OCI-LY7 (cell line): Measurements from ENCODE around the gene MARK3. TPM values are rescaled to one million over a fixed set of nuclear protein-coding genes. Genes with fewer than 3 reads are reported as not detected.

Experiments
- BruUV-seq: library from RNA; stranded (reverse); fragments of 400-500 nt; replicated peaks from 2 replicates; lab custom pipeline; 2021; lab: Mats Ljungman, UMichigan
- CTCF ChIA-PET: fragments of 300-600 bp; sonication (Branson Sonifier 250); formaldehyde crosslinking; loops from one replicate; lab custom pipeline; 2022; ENCODE audit warnings: antibody characterized with exemption; ENCODE audit not compliant: unreplicated experiment; lab: Charles Lee
- POLR2A ChIA-PET: fragments of 300-600 bp; sonication (Branson Sonifier 250); formaldehyde crosslinking; loops from one replicate; lab custom pipeline; 2022; ENCODE audit warnings: antibody characterized with exemption; lab: Charles Lee
- DNase-seq: peaks from one replicate; pipeline ENCODE4 v3.0.0-alpha.2; 2015; ENCODE audit warnings: low spot score
- H2AFZ ChIP-seq: fragments of 200-600 bp; sonication (generic), shearing (Covaris generic); 2 replicates; pipeline ENCODE4 v1.6.1; 2014; ENCODE audit warnings: mild to moderate bottlenecking, antibody characterized with exemption, low read length, moderate library complexity
- H3K27ac ChIP-seq: fragments of 200-600 bp; sonication (generic); 2 replicates; pipeline ENCODE4 v1.5.1; 2014; ENCODE audit warnings: mixed run types, low read depth, mild to moderate bottlenecking, moderate library complexity, low read length, inconsistent platforms; ENCODE audit not compliant: poor library complexity, severe bottlenecking
- H3K36me3 ChIP-seq: fragments of 200-600 bp; sonication (generic); 2 replicates; pipeline ENCODE4 v1.6.1; 2014; ENCODE audit warnings: mild to moderate bottlenecking, antibody characterized with exemption, low read length, moderate library complexity, mixed read lengths; ENCODE audit not compliant: insufficient read depth
- H3K4me1 ChIP-seq: fragments of 200-600 bp; sonication (generic); 2 replicates; pipeline ENCODE4 v1.5.1; 2014; ENCODE audit warnings: mild to moderate bottlenecking, low read length; ENCODE audit not compliant: insufficient read depth, poor library complexity, severe bottlenecking
- H3K4me2 ChIP-seq: fragments of 200-600 bp; sonication (generic); 2 replicates; pipeline ENCODE4 v1.6.1; 2014; ENCODE audit warnings: mild to moderate bottlenecking, low read length
- H3K4me3 ChIP-seq: fragments of 200-600 bp; sonication (generic); 2 replicates; pipeline ENCODE4 v1.5.1; 2014; ENCODE audit warnings: mild to moderate bottlenecking, low read depth, low read length; ENCODE audit not compliant: poor library complexity, severe bottlenecking
- H3K79me2 ChIP-seq: fragments of 200-600 bp; sonication (generic); 2 replicates; pipeline ENCODE4 v1.6.1; 2016; ENCODE audit warnings: low read depth, mild to moderate bottlenecking, low read length, moderate library complexity, mixed read lengths; ENCODE audit not compliant: insufficient read depth
- H3K9me2 ChIP-seq: fragments of 200-600 bp; sonication (generic); 2 replicates; pipeline ENCODE4 v1.6.1; 2016; ENCODE audit warnings: mild to moderate bottlenecking, low read length, mixed read lengths; ENCODE audit not compliant: insufficient read depth
- H3K9me3 ChIP-seq: fragments of 200-600 bp; sonication (generic); 2 replicates; pipeline ENCODE4 v1.6.1; 2014; ENCODE audit warnings: mild to moderate bottlenecking, mixed run types, low read length, mixed read lengths
- H4K20me1 ChIP-seq: fragments of 200-600 bp; sonication (generic); 2 replicates; pipeline ENCODE4 v1.6.1; 2014; ENCODE audit warnings: mild to moderate bottlenecking, antibody characterized with exemption, low read length, moderate library complexity, mixed read lengths; ENCODE audit not compliant: insufficient read depth
- EZH2phosphoT487 ChIP-seq: fragments of 200-600 bp; sonication (generic); IDR thresholded peaks from 2 replicates; pipeline ENCODE4 v1.6.1; 2018; ENCODE audit warnings: low read depth, borderline replicate concordance, mild to moderate bottlenecking, mixed run types, antibody characterized with exemption, low read length, moderate library complexity, mixed read lengths
- intact Hi-C: fragments of 100-400 bp; cut with micrococcal nuclease; formaldehyde crosslinking; loops from one replicate; pipeline ENCODE4 v1.10.0; 2022; ENCODE audit not compliant: unreplicated experiment
- total RNA-seq, 2 experiments: library from RNA; depleted of rRNA in 1 of 2; stranded (reverse); fragments of >200 nt in 1 of 2; shearing (Covaris generic) in 1 of 2; gene quantifications; 2 replicates each; pipeline ENCODE4 v1.2.3, GENCODE V29; 2014 to 2022
- TF ChIP-seq, protein P1 (sequence below): fragments of 200-600 bp; sonication (generic); conservative IDR thresholded peaks from 2 replicates; pipeline ENCODE4 v1.5.1; 2014; ENCODE audit warnings: mild to moderate bottlenecking, antibody characterized with exemption, low read length, moderate library complexity, mixed read lengths

The MARK3 gene
- total RNA-seq, 2 experiments from 2014 or later: 70.8 to 83.6 TPM

DNA sequence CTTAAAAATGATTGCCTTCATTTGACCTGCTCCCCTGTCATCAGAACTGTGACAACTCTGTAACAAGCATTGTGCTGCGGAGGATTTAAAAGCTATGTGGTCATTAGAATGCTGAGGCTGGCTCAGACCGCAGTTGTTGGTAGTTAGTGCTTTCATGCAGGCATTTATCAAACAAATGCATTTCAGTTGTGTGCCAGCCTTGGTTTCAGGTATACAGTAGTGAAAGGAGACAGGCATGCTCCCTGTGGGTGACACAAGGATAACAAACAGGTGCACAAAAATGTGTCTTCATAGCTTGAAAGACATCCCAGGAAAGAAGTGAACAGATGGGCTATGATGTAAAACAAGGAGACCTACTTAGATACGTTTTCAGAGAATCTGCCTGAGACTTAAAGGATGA lies 60.6 kb downstream of the MARK3 start:
- ChIA-PET POLR2A (interaction anchor here (0.7 kb wide), 1 partner anchor 16 kb away, joined by 3 read pairs; no protein-coding TSS in a partner anchor), CTCF (no interaction called here)
- no peak for DNase-seq
- intact Hi-C loops: no loop called here
- no peak overlapping the region for H3K4me2 ChIP-seq
- H3K4me1 ChIP-seq: peaks cover 5% of the 10 kb centered on the region
- H3K9me3 ChIP-seq: no peaks in the 10 kb centered on the region
- no peak overlapping the region for H3K4me3 ChIP-seq
- no peaks in the 10 kb centered on the region for H3K9me2 ChIP-seq
- H4K20me1 ChIP-seq: no peaks in the 10 kb centered on the region
- no peak for TF ChIP-seq EZH2phosphoT487
- TF ChIP-seq, protein P1, sequence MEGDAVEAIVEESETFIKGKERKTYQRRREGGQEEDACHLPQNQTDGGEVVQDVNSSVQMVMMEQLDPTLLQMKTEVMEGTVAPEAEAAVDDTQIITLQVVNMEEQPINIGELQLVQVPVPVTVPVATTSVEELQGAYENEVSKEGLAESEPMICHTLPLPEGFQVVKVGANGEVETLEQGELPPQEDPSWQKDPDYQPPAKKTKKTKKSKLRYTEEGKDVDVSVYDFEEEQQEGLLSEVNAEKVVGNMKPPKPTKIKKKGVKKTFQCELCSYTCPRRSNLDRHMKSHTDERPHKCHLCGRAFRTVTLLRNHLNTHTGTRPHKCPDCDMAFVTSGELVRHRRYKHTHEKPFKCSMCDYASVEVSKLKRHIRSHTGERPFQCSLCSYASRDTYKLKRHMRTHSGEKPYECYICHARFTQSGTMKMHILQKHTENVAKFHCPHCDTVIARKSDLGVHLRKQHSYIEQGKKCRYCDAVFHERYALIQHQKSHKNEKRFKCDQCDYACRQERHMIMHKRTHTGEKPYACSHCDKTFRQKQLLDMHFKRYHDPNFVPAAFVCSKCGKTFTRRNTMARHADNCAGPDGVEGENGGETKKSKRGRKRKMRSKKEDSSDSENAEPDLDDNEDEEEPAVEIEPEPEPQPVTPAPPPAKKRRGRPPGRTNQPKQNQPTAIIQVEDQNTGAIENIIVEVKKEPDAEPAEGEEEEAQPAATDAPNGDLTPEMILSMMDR: no peak
- H3K36me3 ChIP-seq: peaks cover 21% of the 10 kb centered on the region
- BruUV-seq: no TSS peak
- H2AFZ ChIP-seq: no peak overlapping the region
- H3K79me2 ChIP-seq: peaks cover 13% of the 10 kb centered on the region; the same call in 1 of the 2 replicates
- no peak overlapping the region for H3K27ac ChIP-seq

DNA sequence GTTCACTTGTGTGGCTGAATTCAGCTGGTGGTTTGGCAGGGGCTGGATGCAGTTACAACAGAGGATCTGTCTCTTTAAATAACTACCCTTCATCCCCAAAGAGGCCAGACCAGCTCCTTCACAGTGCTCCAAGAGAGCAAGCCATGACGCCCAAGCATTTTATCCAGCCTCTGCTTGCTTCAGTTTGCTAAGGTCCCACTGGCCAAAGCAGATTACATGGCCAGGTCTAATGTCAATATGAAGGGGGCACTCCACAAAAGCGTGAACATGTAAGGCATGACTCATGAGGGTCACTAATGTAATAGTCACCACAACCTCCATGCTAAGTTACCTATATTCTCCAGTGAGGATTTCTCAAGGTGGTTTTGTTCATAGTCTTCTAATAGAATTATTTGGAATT lies 62.9 kb downstream of the MARK3 start:
- no peak overlapping the region for H2AFZ ChIP-seq
- TF ChIP-seq, protein P1: no peak
- TF ChIP-seq EZH2phosphoT487: no peak
- ChIA-PET CTCF (no interaction called here), POLR2A (no interaction called here)
- peaks cover 21% of the 10 kb centered on the region; the same call in 1 of the 2 replicates for H3K36me3 ChIP-seq
- BruUV-seq: no TSS peak
- H3K4me3 ChIP-seq: no peak overlapping the region
- intact Hi-C loops: no loop called here
- H3K79me2 ChIP-seq: peaks cover 4% of the 10 kb centered on the region; the same call in 1 of the 2 replicates
- no peak overlapping the region for H3K4me2 ChIP-seq
- H3K27ac ChIP-seq: no peak overlapping the region
- DNase-seq: no peak
- no peaks in the 10 kb centered on the region for H4K20me1 ChIP-seq
- H3K9me2 ChIP-seq: no peaks in the 10 kb centered on the region
- no peaks in the 10 kb centered on the region for H3K9me3 ChIP-seq
- peaks cover under 1% of the 10 kb centered on the region for H3K4me1 ChIP-seq

DNA sequence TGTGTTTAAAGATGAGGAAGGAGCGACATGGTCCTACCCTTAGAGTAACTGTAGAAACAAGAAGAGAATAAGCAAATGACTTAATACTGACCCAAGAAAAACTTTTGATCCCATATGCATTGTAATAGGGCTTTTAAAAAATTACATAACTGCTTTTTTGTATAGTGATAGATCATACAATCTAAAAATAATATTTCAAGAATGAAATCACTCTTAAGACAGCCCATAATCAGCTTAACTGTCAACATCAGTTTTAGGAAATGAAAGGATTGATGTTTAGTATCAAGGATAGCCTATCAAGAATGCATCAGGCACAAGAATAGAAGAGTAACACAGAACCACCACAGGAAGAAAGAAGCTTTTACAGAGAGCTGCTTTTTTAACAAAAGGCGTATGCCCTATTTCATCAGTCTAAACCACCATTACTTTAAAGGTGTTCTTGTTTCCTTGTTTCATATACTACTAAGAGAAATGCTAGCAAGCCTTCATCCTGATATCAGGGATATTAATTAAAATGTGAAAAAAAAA lies 64.5 kb downstream of the MARK3 start:
- no peaks in the 10 kb centered on the region for H3K9me2 ChIP-seq
- ChIA-PET CTCF (no interaction called here), POLR2A (interaction anchor here (0.8 to 2.3 kb wide), 4 partner anchors 11 to 34 kb away, joined by 4 to 7 read pairs (median 4); no protein-coding TSS in a partner anchor)
- H3K36me3 ChIP-seq: peaks cover 17% of the 10 kb centered on the region; the same call in 1 of the 2 replicates
- no peaks in the 10 kb centered on the region for H4K20me1 ChIP-seq
- intact Hi-C loops: no loop called here
- no peak overlapping the region for H2AFZ ChIP-seq
- H3K9me3 ChIP-seq: no peaks in the 10 kb centered on the region
- BruUV-seq: no TSS peak
- no peaks in the 10 kb centered on the region; the same call in 1 of the 2 replicates for H3K79me2 ChIP-seq
- TF ChIP-seq EZH2phosphoT487: no peak
- TF ChIP-seq, protein P1: no peak
- no peak overlapping the region for H3K4me2 ChIP-seq
- no peak overlapping the region for H3K4me3 ChIP-seq
- no peak overlapping the region for H3K27ac ChIP-seq
- no peak for DNase-seq
- no peaks in the 10 kb centered on the region for H3K4me1 ChIP-seq
